Ectodermal cell (in vitro differentiated cells): ENCODE results near the gene PCNX2.

Experiments
- H3K27ac ChIP-seq: 2 replicates; pipeline ENCODE4 v1.7.0; 2013; ENCODE audit warnings: mild to moderate bottlenecking, low read depth, low read length; ENCODE audit not compliant: insufficient read depth, poor library complexity, severe bottlenecking
- H3K27me3 ChIP-seq: 2 replicates; pipeline ENCODE4 v1.7.0; 2013; ENCODE audit warnings: mild to moderate bottlenecking, low read length; ENCODE audit not compliant: insufficient read depth, control insufficient read depth, poor library complexity, severe bottlenecking
- H3K36me3 ChIP-seq: one replicate; pipeline ENCODE4 v1.7.0; 2013; ENCODE audit warnings: low read length; ENCODE audit not compliant: control insufficient read depth, insufficient read depth
- H3K4me1 ChIP-seq: one replicate; pipeline ENCODE4 v1.7.0; 2013; ENCODE audit warnings: low read length; ENCODE audit not compliant: control insufficient read depth, insufficient read depth
- H3K4me3 ChIP-seq: 2 replicates; pipeline ENCODE4 v1.7.0; 2013; ENCODE audit warnings: low read depth, low read length, control low read depth; ENCODE audit not compliant: insufficient read depth
- H3K9me3 ChIP-seq: 2 replicates; pipeline ENCODE4 v1.7.0; 2013; ENCODE audit warnings: mild to moderate bottlenecking, low read length, moderate library complexity; ENCODE audit not compliant: control insufficient read depth
- WGBS, 2 experiments: methylation state at CpG; one replicate each; pipeline ENCODE4 v1.1.7; 2013; ENCODE audit warnings: missing lambda C conversion rate in 2 of 2; 5-methylcytosine and 5-hydroxymethylcytosine counted together

Gene PCNX2

GRCh38 chr1:233245191-233245765, 50.2 kb downstream of the PCNX2 start:
- H3K4me3 ChIP-seq: no peak overlapping the region
- H3K9me3 ChIP-seq: no peaks in the 10 kb centered on the region
- no peak overlapping the region for H3K27ac ChIP-seq
- peaks cover 1% of the 10 kb centered on the region for H3K36me3 ChIP-seq
- H3K27me3 ChIP-seq: no peaks in the 10 kb centered on the region
- 92 to 96% methylated on average over 8 of the region's 8 CpGs for WGBS, 2 experiments
- H3K4me1 ChIP-seq: no peaks in the 10 kb centered on the region

DNA sequence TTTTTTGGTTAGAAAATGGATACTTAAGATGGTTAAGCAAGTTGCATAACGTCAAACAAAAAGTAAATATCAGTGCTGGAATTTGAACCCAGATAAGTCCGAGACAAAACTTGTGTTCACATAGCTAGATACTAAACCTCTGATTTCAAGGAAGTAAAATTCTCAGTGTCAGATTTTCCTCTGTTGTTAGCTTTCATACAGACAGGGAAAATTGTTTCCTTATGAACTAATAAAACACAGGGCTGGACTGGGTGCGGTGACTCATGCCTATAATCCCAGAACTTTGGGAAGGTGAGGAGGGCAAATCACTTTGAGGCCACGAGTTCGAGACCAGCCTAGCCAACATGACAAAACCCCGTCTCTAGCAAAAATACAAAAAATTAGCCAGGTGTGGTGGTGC, 51.3 kb downstream of the PCNX2 start:
- H3K9me3 ChIP-seq: no peaks in the 10 kb centered on the region
- no peaks in the 10 kb centered on the region for H3K27me3 ChIP-seq
- H3K27ac ChIP-seq: no peak overlapping the region
- WGBS, 2 experiments: 94 to 96% methylated on average over 6 of the region's 6 CpGs
- H3K4me3 ChIP-seq: no peak overlapping the region
- H3K4me1 ChIP-seq: no peaks in the 10 kb centered on the region
- no peaks in the 10 kb centered on the region for H3K36me3 ChIP-seq

DNA sequence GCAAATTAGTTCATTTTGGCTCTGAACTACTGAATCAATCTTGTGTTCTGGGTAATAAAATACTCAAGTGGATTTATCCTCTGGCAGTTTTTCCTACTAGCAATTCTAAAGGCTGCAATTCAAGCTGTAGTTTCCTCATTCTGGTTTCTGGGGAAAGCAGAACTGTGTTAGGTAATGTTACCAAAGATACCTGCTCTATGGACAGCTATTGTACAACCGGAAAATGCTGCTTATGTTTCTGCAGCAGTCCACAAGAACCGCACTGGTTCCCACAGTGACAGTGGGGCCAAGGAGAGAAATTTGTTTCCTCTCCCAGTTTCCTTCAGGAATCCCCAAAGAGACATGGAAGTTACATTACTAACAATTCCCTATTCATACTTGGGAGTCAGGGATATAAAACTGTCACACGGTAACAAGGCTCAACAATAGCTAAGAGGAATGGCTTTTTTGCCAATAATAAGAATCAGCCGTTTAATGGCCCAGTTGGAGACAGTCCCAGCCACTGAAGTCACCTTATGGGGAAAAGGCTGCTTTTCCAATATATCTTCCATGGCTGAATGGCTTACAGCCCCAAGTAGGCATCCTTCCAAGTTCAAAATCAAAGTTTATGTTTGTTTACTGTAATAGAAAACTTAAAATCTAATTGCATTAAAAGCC, 52.6 kb downstream of the PCNX2 start:
- no peaks in the 10 kb centered on the region for H3K9me3 ChIP-seq
- no peaks in the 10 kb centered on the region for H3K4me1 ChIP-seq
- no peak overlapping the region for H3K4me3 ChIP-seq
- WGBS, 2 experiments: 82 to 93% methylated on average over 4 of the region's 4 CpGs
- H3K27me3 ChIP-seq: no peaks in the 10 kb centered on the region
- H3K27ac ChIP-seq: no peak overlapping the region
- H3K36me3 ChIP-seq: no peaks in the 10 kb centered on the region

DNA sequence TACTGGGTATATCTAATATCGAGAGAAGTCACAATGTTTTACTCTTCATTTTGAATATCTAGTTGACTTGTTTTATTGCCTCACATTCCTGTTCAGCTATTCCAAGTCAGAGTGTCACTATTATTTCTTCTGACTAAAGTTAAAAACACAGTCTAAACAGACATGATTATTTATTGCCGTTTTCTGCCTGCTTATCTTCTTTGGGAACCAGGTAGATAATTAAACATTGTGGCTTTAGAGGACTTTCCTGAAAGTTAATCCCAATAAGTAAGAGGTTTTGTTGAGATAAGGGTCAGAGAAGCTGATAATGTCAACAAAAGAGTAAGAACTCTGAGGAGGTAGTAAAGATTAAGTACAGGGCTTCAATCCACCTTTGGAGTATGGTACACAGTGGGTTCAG, 53.8 kb downstream of the PCNX2 start:
- no peaks in the 10 kb centered on the region for H3K4me1 ChIP-seq
- H3K4me3 ChIP-seq: no peak overlapping the region
- no peaks in the 10 kb centered on the region for H3K9me3 ChIP-seq
- peaks cover under 1% of the 10 kb centered on the region for H3K36me3 ChIP-seq
- no peak overlapping the region for H3K27ac ChIP-seq
- H3K27me3 ChIP-seq: no peaks in the 10 kb centered on the region
- WGBS, 2 experiments: 88 to 100% methylated on average over 2 of the region's 2 CpGs

- no peaks in the 10 kb centered on the region for H3K4me1 ChIP-seq
- no peak overlapping the region for H3K4me3 ChIP-seq
- no peak overlapping the region for H3K27ac ChIP-seq
- 73 to 76% methylated on average over 7 to 8 of the region's 8 CpGs for WGBS, 2 experiments
- H3K9me3 ChIP-seq: no peaks in the 10 kb centered on the region
- no peaks in the 10 kb centered on the region for H3K27me3 ChIP-seq
- peaks cover 4% of the 10 kb centered on the region for H3K36me3 ChIP-seq
Measured at GRCh38 chr1:233240829-233241682, 54.5 kb downstream of the PCNX2 start.

- Histone ChIP-seq H3K27me3 (no peaks in the 10 kb centered on the region), H3K4me3 (no peak overlapping the region), H3K4me1 (no peaks in the 10 kb centered on the region), H3K36me3 (peaks cover 4% of the 10 kb centered on the region), H3K9me3 (no peaks in the 10 kb centered on the region), H3K27ac (no peak overlapping the region)
- WGBS, 2 experiments: 96% methylated on average over 5 of the region's 5 CpGs
Measured at GRCh38 chr1:233240371-233240770, 55.2 kb downstream of the PCNX2 start.

DNA sequence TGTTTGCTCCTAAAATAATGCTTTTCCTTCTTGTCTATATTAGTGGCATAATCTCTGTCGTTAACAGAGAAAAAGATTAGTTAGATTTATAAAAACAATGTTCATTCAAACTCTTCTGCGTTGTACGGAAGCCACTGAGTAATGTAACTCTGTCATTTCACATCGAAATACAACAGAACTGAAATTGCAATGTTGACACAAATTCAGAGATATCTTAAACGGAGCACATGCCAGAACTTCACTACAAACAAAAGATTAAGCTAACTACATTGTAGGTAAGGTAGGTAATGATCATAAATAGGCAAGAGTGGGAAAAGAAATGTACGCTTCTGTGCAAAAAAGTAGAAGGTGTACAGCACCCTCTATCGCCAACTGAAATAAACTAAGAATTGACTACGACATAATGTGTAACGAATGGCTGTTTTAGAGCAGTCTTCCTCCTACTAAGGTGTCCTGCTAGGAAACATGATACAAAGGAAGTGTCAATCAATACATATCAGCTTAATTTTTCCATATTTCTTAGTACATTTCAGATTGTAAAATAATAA, 56.6 kb downstream of the PCNX2 start:
- H3K9me3 ChIP-seq: no peaks in the 10 kb centered on the region
- peaks cover 4% of the 10 kb centered on the region for H3K36me3 ChIP-seq
- H3K4me1 ChIP-seq: no peaks in the 10 kb centered on the region
- WGBS, 2 experiments: 92 to 96% methylated on average over 8 to 9 of the region's 9 CpGs
- H3K27me3 ChIP-seq: no peaks in the 10 kb centered on the region
- H3K27ac ChIP-seq: no peak overlapping the region
- H3K4me3 ChIP-seq: no peak overlapping the region

DNA sequence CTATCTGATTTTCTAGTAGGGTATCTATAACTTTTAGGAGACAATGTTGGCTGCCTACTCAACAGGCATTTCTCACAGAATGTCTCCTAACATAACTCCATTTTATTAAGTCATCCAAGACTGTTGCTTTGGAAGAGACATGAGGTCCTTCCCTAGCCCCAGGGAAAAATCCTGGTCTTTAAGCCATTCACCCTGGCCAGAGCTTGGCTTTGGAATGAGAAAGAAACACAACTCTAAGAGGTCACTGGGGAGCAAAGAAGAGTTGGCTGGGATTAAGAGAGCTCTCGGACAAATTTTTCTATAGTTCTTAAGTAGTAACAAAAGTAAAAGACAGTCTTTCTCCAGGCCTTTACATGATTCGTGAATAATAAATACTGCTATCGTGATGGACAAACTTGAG, 57.9 kb downstream of the PCNX2 start:
- Histone ChIP-seq H3K36me3 (peaks cover 4% of the 10 kb centered on the region), H3K4me1 (no peaks in the 10 kb centered on the region), H3K27me3 (no peaks in the 10 kb centered on the region), H3K27ac (no peak overlapping the region), H3K9me3 (no peaks in the 10 kb centered on the region), H3K4me3 (no peak overlapping the region)
- WGBS, 2 experiments: 96 to 100% methylated on average over 3 of the region's 3 CpGs

DNA sequence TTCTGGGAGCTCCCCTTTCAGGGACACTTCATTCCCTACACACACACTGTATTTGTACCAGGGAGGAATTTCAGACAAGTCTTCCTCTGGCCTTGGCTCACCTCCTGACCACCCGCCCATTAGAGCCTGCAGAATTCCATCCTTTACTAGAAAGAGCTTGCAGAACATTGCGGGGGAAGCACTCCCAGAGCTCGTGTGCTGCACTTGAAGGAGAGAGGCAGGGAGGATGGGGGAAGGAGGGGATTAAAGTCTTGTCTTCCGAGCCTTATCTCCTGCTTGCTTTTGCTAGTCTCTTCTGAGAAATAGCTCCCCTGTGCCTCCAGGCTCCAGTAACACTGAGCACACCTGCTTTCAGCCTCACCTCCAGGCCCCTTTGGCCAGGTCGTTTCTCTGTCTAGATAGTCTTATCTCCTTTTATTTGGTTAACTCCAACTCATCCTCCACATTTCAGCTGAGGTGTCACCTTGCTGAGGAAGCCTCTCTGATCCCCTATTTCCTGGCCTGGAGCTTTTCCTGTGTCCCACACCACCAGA, 62.0 kb downstream of the PCNX2 start:
- Histone ChIP-seq H3K36me3 (peaks cover 4% of the 10 kb centered on the region), H3K4me3 (no peak overlapping the region), H3K27me3 (no peaks in the 10 kb centered on the region), H3K27ac (no peak overlapping the region), H3K9me3 (no peaks in the 10 kb centered on the region), H3K4me1 (no peaks in the 10 kb centered on the region)
- WGBS, 2 experiments: 87 to 88% methylated on average over 5 of the region's 5 CpGs

DNA sequence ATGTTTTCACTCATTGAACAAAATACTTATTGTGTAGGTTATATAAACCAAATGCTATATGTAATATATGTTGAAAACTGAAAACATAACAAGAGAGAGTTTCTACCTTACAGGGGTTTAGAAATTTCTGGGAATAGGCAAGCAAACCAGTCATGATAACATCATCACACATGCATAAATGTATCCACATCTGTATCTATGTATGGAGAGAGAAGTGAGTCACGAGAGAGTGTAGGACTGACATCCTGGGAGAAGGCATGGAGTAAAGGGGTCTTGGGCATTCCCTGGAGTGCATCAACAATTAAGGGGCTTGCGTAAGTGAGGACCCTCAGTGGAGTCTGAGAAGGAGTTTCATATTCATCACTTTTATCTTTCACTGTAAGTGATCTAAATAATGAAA, 65.5 kb downstream of the PCNX2 start:
- no peaks in the 10 kb centered on the region for H3K27me3 ChIP-seq
- H3K27ac ChIP-seq: no peak overlapping the region
- no peaks in the 10 kb centered on the region for H3K36me3 ChIP-seq
- no peak overlapping the region for H3K4me3 ChIP-seq
- H3K9me3 ChIP-seq: no peaks in the 10 kb centered on the region
- 63 to 100% methylated on average over 1 to 2 of the region's 2 CpGs for WGBS, 2 experiments
- H3K4me1 ChIP-seq: no peaks in the 10 kb centered on the region
